C4-2B (cell line): Measurements from ENCODE around the gene LRRC41.

Experiments used
- H3K27ac ChIP-seq: fragments of 450-650 bp; 2 replicates; pipeline ENCODE4 v1.5.1; 2017
- ZFX ChIP-seq: fragments of 450-650 bp; IDR thresholded peaks from 2 replicates; pipeline ENCODE4 v1.6.1; 2017
- TF ChIP-seq, protein P1 (sequence below): fragments of 450-650 bp; conservative IDR thresholded peaks from 2 replicates; pipeline ENCODE4 v1.5.1; 2017; ENCODE audit warnings: mild to moderate bottlenecking

The LRRC41 gene

DNA sequence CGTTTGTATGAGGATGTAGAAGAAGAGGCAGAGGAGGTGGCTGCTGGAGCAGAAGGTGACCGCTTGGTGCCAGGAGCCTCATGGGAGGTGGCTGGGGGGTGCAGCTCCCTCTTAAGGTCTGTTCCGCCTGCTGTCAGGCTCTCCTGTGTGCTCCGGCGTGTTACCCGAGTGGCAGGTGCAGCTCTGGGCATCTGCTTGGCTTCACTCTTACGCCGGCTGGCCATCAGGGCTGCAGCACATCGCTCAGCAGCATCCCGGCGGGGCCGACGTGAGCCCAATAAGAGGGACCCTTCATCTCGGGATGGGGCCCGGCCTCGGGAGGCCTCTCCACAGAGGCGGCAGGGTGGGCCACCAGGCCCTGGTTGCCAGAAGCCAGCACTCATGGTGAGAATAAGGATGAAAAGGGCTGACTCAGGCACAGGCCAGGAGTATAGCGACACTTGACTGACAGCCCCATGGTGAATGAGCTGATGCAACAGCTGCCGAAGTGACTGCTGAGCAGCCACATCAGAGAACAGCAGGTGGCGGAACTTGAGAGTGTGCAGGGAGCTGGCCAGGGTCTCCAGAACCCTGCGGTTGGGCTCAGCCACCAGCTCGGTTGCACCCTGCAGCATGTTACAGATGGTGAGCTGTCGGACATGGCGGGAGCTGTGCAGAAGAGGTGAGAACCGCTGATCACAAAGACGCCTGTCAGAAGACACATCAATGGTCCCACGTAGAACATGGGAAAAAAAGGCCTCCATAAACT lies 17.5 kb downstream of the LRRC41 start:
- no peak overlapping the region for H3K27ac ChIP-seq
- TF ChIP-seq ZFX, result no peak
- TF ChIP-seq, protein P1, sequence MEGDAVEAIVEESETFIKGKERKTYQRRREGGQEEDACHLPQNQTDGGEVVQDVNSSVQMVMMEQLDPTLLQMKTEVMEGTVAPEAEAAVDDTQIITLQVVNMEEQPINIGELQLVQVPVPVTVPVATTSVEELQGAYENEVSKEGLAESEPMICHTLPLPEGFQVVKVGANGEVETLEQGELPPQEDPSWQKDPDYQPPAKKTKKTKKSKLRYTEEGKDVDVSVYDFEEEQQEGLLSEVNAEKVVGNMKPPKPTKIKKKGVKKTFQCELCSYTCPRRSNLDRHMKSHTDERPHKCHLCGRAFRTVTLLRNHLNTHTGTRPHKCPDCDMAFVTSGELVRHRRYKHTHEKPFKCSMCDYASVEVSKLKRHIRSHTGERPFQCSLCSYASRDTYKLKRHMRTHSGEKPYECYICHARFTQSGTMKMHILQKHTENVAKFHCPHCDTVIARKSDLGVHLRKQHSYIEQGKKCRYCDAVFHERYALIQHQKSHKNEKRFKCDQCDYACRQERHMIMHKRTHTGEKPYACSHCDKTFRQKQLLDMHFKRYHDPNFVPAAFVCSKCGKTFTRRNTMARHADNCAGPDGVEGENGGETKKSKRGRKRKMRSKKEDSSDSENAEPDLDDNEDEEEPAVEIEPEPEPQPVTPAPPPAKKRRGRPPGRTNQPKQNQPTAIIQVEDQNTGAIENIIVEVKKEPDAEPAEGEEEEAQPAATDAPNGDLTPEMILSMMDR, result no peak

DNA sequence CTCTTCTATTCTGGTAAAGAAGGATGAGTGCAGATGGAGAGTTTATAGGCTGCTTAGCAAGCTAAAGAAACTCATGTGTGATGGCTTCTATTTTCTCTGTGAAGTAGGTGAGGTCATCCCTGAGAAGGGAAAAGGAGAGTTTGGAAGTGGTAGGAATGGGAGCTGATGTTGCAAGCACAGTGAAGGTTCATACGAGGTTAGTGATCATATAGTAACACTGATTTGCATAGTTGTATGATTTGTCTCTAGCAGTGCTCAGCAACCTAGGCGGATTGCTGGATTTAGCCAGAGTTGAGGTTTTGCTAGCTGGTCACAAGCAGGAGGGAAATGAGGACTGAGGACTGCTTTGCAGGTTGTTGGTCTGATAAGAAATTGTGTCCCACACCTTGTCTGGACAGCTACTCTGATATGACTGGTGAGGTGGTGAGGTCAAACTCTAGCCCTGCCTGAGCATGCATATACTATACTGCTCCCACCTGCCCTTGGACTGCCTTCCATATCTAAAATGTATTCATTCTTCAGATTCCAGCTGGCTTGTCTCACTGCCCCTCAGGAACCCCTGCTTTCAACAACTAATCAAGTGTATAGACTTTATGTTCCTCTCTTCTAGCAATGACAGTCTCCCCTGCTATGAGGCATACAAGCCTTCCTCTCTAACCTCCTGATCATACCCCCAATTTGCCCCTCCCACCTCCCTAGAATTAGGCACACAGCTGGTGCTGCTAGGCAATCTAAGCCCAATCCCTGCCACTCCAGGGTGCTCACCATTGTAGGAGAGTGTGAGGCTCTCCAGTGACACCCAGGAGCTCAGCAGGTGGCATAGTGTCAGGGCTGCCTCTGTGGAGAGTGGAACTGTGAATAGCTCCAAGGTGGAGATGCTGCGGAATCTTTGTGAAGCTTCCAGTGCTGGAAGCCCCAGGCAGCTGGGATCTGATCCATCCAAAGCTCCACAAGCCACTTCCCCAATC lies 18.5 kb downstream of the LRRC41 start:
- TF ChIP-seq, protein P1, result no peak
- TF ChIP-seq ZFX, result no peak
- H3K27ac ChIP-seq, result no peak overlapping the region

DNA sequence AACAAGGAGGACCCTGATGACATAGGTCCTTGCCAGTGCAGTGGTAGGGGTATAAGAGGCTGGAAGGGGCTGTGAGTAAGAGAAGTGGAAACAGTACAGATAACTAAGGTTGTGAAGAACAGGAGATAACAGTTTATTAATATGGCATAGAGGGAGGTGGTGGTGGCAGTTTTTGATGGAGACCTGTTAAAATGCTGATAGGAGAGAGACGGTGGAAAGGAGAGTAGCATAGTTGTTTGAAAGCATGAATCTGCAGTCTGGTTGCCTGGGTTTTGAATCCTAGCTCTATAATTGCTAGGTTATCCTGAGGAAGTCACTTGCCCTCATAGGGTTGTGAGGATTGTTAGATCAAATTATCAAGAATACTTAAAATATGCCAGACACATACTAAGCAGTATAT lies 19.4 kb downstream of the LRRC41 start:
- no peak overlapping the region for H3K27ac ChIP-seq
- TF ChIP-seq, protein P1, result no peak
- TF ChIP-seq ZFX, result no peak

DNA sequence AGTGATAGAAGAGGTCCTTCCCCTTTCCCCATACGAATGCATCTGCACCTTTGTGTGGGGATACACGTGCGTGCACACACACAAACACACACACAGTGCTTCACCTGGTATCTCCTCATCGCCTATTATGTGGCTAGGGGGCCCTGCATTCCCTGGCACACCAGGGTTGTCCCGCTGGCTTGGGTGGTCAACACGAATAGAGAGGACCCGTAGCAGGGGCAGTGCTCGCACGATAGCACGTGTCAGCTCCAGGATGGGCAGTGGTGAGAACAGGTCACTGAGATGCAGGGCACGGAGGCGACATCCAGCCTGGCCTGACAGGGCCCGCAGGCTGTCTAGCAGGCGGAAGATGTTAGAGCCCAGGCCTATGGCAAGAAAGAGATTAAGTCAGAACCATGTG lies 22.4 kb downstream of the LRRC41 start:
- H3K27ac ChIP-seq, result no peak overlapping the region
- no peak for TF ChIP-seq ZFX
- TF ChIP-seq, protein P1, result no peak

DNA sequence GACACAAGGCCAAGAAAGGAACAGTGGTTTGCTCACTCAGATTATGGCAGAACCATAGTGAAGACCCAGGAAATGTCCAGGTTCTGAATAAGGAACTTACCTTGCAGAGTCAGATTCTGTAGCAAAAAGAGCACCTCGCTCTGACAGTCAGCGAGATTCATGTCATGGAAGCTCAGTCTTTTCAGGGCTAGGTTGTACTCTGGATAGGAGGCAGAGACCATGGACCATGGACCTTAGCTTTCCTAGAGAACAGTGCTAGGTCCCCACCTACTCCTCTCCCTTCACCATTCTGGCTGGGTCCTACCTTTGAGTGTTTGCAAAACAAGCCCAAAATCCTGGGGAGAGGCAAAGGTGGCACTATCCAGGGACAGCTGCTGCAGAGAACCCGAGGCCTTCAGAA lies 23.3 kb downstream of the LRRC41 start:
- no peak for TF ChIP-seq ZFX
- TF ChIP-seq, protein P1, result no peak
- H3K27ac ChIP-seq, result no peak overlapping the region

DNA sequence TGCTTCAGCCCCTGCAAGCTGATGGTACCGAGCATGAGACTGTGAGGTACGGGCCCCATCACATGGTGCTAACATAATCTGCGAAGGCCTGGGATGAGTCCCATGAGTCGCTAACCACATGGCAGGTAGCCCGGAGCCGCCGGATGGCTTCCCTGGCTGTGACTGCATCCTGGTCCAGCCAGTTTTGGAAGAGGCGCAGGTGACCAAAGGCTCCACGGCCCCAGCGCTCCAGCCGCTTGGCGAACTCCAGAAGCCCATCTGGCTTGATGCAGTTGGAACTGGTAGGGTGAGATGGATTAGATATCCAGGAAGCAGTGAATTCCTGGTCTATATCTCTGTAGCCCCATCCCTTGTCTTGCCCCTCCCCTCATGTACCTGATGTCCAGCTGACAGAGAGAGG lies 24.6 kb downstream of the LRRC41 start:
- TF ChIP-seq ZFX, result no peak
- TF ChIP-seq, protein P1, result no peak

More for the DNA sequence above, 24.6 kb downstream of the LRRC41 start:
- H3K27ac ChIP-seq, result no peak overlapping the region
